K562 (cell line): ENCODE data around the gene CTPS1. TPM values are rescaled to one million over a fixed set of nuclear protein-coding genes. Genes with fewer than 3 reads are reported as not detected.

Source experiments
- CAMTA2 ChIP-seq: fragments of 250-450 bp; sonication (Bioruptor Pico); conservative IDR thresholded peaks from 2 replicates; pipeline ENCODE4 v1.5.1; 2022
- CHCHD3 ChIP-seq: fragments of 250-450 bp; sonication (Bioruptor Pico); IDR thresholded peaks from 2 replicates; pipeline ENCODE4 v2.1.2; 2022; ENCODE audit warnings: mild to moderate bottlenecking
- E4F1 ChIP-seq: fragments of 250-450 bp; sonication (Bioruptor Pico); IDR thresholded peaks from 2 replicates; pipeline ENCODE4 v1.5.0; 2021; ENCODE audit warnings: mild to moderate bottlenecking, borderline replicate concordance
- FUS ChIP-seq: fragments of 200-400 bp; formaldehyde crosslinking; optimal IDR thresholded peaks from 2 replicates; pipeline ENCODE3; 2017; ENCODE audit warnings: low read depth, low read length
- HMG20B ChIP-seq: fragments of 250-450 bp; sonication (Bioruptor Pico); IDR thresholded peaks from 2 replicates; pipeline ENCODE4 v1.5.0; 2021; ENCODE audit warnings: mild to moderate bottlenecking
- IFI16 ChIP-seq: fragments of 250-450 bp; sonication (Bioruptor Pico); IDR thresholded peaks from 2 replicates; pipeline ENCODE4 v2.1.2; 2022; ENCODE audit warnings: mild to moderate bottlenecking, inconsistent platforms
- KDM4B ChIP-seq, 2 experiments: fragments of 450-650 bp in 1 of 2; sonication (generic) in 1 of 2; IDR thresholded peaks; 2 replicates each; pipeline ENCODE4 v1.6.1; 2016 to 2017; ENCODE audit warnings: borderline replicate concordance in 2 of 2, antibody characterized with exemption in 1 of 2, low read depth in 1 of 2, mild to moderate bottlenecking in 1 of 2
- NCOA1 ChIP-seq: fragments of 450-650 bp; IDR thresholded peaks from 2 replicates; pipeline ENCODE4 v1.6.1; 2016; ENCODE audit warnings: low read depth
- NFE2 ChIP-seq: IDR thresholded peaks from 2 replicates; pipeline ENCODE4 v1.6.1; 2014; ENCODE audit warnings: antibody characterized with exemption, low read depth
- POLR2G ChIP-seq: fragments of 200-400 bp; formaldehyde crosslinking; IDR thresholded peaks from 2 replicates; pipeline ENCODE4 v1.6.1; 2017; ENCODE audit warnings: low read depth, mild to moderate bottlenecking, antibody characterized with exemption, low read length, moderate library complexity
- RB1 ChIP-seq: fragments of 450-650 bp; IDR thresholded peaks from 2 replicates; pipeline ENCODE4 v1.6.1; 2017; ENCODE audit warnings: low read depth, mild to moderate bottlenecking
- SIN3B ChIP-seq: fragments of 450-650 bp; IDR thresholded peaks from 2 replicates; pipeline ENCODE4 v1.6.1; 2017; ENCODE audit warnings: low read depth, mild to moderate bottlenecking, moderate library complexity
- THAP12 ChIP-seq: fragments of 250-450 bp; sonication (Bioruptor Pico); IDR thresholded peaks from 2 replicates; pipeline ENCODE4 v1.9.0; 2021; ENCODE audit warnings: mild to moderate bottlenecking, inconsistent platforms
- TRIM25 ChIP-seq: fragments of 450-650 bp; IDR thresholded peaks from 2 replicates; pipeline ENCODE4 v1.7.0; 2016; ENCODE audit warnings: borderline replicate concordance
- TRIM28 ChIP-seq: fragments of 450-650 bp; IDR thresholded peaks from 2 replicates; pipeline ENCODE4 v1.6.1; 2017
- ZEB2 ChIP-seq: fragments of 450-650 bp; IDR thresholded peaks from 2 replicates; pipeline ENCODE4 v1.6.1; 2016
- ZNF239 ChIP-seq: fragments of 250-450 bp; sonication (Bioruptor Pico); IDR thresholded peaks from 2 replicates; pipeline ENCODE4 v1.4.0; 2020; ENCODE audit warnings: mild to moderate bottlenecking
- ZNF444 ChIP-seq: fragments of 250-450 bp; sonication (Bioruptor Pico); IDR thresholded peaks from 2 replicates; pipeline ENCODE4 v1.4.0; 2020; ENCODE audit warnings: mild to moderate bottlenecking, moderate library complexity
- polyA plus RNA-seq, 8 experiments: library from polyadenylated mRNA; depleted of rRNA in 4 of 8; stranded (reverse) in 5 of 8; unstranded in 3 of 8; fragments of >200 nt; fragmentation: Nextera tagmentation in 2 of 8; fragmentation: Illumina TruSeq in 1 of 8; extraction: Ambion mirVana in 2 of 8; extraction: Trizol in 1 of 8; gene quantifications; 2 replicates each; pipeline versions ENCODE4 v1.2.1 to v1.2.3, GENCODE V29; 2011 to 2014; ENCODE audit warnings: inconsistent platforms in 1 of 8, missing spikeins in 1 of 8
- total RNA-seq, 7 experiments: library from RNA; depleted of rRNA in 6 of 7; stranded (reverse); fragments of >200 nt in 6 of 7; fragmentation: Illumina TruSeq in 2 of 7; extraction: Trizol in 2 of 7; gene quantifications; 2 replicates each; pipeline versions ENCODE4 v1.2.1 to v1.2.3, GENCODE V29; 2011 to 2021; ENCODE audit warnings: low replicate concordance in 1 of 7
- TF ChIP-seq, protein P1 (sequence below): sonication (generic); formaldehyde crosslinking; IDR thresholded peaks from 2 replicates; pipeline ENCODE4 v1.8.0; 2023; ENCODE audit warnings: missing genetic modification reagents, mild to moderate bottlenecking, borderline replicate concordance

Gene CTPS1
- total and polyA plus RNA-seq, 9 of the 15 experiments (the other 6 are each of a cell fraction or from before 2014, with no cell fraction given), result 44.4 to 164 (median 87.7) TPM

- TF ChIP-seq CHCHD3 (CRISPR knock-in tag) (no peak), E4F1 (no peak), TRIM25 (no peak), ZNF239 (CRISPR knock-in tag) (no peak), NCOA1 (no peak), POLR2G (peak; percentile 66), FUS (peak; percentile 21), KDM4B (IDR thresholded peaks at IDR 0.05; ENCODE audit: borderline replicate concordance in 2 of 2, low read depth in 1 of 2) (no peak), CAMTA2 (CRISPR knock-in tag) (no peak), ZEB2 (no peak), HMG20B (CRISPR knock-in tag) (no peak), TRIM28 (no peak), NFE2 (no peak), ZNF444 (CRISPR knock-in tag) (no peak), THAP12 (CRISPR knock-in tag) (no peak), IFI16 (no peak), SIN3B (peak; percentile 28), RB1 (0 out of 2 replicates have a peak, but pooled peaks have one; percentile 9)
- TF ChIP-seq, protein P1, sequence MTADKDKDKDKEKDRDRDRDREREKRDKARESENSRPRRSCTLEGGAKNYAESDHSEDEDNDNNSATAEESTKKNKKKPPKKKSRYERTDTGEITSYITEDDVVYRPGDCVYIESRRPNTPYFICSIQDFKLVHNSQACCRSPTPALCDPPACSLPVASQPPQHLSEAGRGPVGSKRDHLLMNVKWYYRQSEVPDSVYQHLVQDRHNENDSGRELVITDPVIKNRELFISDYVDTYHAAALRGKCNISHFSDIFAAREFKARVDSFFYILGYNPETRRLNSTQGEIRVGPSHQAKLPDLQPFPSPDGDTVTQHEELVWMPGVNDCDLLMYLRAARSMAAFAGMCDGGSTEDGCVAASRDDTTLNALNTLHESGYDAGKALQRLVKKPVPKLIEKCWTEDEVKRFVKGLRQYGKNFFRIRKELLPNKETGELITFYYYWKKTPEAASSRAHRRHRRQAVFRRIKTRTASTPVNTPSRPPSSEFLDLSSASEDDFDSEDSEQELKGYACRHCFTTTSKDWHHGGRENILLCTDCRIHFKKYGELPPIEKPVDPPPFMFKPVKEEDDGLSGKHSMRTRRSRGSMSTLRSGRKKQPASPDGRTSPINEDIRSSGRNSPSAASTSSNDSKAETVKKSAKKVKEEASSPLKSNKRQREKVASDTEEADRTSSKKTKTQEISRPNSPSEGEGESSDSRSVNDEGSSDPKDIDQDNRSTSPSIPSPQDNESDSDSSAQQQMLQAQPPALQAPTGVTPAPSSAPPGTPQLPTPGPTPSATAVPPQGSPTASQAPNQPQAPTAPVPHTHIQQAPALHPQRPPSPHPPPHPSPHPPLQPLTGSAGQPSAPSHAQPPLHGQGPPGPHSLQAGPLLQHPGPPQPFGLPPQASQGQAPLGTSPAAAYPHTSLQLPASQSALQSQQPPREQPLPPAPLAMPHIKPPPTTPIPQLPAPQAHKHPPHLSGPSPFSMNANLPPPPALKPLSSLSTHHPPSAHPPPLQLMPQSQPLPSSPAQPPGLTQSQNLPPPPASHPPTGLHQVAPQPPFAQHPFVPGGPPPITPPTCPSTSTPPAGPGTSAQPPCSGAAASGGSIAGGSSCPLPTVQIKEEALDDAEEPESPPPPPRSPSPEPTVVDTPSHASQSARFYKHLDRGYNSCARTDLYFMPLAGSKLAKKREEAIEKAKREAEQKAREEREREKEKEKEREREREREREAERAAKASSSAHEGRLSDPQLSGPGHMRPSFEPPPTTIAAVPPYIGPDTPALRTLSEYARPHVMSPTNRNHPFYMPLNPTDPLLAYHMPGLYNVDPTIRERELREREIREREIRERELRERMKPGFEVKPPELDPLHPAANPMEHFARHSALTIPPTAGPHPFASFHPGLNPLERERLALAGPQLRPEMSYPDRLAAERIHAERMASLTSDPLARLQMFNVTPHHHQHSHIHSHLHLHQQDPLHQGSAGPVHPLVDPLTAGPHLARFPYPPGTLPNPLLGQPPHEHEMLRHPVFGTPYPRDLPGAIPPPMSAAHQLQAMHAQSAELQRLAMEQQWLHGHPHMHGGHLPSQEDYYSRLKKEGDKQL (CRISPR knock-in tag), result 0 out of 2 replicates have a peak, but pooled peaks have one; percentile 48
Observed at GRCh38 chr1:40980068-40980452, 564 bp downstream of the CTPS1 start (continued).
